ENCODE data around the gene SVIL. TPM values are rescaled to one million over a fixed set of nuclear protein-coding genes. Genes with fewer than 3 reads are reported as not detected.

Gene SVIL
- total RNA-seq, 1 donor from 2014 or later = 72.1 TPM

DNA sequence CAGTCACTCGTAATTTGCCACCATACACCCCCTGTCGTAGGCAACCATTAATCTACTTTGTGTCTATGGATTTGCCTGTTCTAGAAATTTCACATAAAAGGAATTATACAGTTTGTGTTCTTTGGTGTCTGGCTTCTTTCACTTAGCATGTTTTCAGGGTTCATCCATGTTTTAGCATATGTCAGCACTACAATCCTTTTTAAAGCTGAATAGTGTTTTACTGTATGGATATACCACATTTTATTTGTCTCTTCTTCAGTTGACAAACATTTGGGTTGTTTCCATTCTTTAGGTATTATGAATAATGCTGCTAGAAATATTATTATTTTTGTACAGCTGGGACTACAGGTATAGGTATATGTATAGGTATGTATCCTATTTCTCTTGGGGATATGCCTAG lies 17.4 kb upstream of the SVIL start:
- Histone ChIP-seq H3K36me3 (ENCODE audit: control insufficient read depth, insufficient read depth, low read length) (peaks cover 1% of the 10 kb centered on the region), H3K27me3 (ENCODE audit: control insufficient read depth, insufficient read depth, low read length) (no peaks in the 10 kb centered on the region), H3K4me3 (ENCODE audit: low read depth, low read length) (no peak overlapping the region)
- DNase-seq (ENCODE audit: low read depth) = no peak
- TF ChIP-seq, protein P1, sequence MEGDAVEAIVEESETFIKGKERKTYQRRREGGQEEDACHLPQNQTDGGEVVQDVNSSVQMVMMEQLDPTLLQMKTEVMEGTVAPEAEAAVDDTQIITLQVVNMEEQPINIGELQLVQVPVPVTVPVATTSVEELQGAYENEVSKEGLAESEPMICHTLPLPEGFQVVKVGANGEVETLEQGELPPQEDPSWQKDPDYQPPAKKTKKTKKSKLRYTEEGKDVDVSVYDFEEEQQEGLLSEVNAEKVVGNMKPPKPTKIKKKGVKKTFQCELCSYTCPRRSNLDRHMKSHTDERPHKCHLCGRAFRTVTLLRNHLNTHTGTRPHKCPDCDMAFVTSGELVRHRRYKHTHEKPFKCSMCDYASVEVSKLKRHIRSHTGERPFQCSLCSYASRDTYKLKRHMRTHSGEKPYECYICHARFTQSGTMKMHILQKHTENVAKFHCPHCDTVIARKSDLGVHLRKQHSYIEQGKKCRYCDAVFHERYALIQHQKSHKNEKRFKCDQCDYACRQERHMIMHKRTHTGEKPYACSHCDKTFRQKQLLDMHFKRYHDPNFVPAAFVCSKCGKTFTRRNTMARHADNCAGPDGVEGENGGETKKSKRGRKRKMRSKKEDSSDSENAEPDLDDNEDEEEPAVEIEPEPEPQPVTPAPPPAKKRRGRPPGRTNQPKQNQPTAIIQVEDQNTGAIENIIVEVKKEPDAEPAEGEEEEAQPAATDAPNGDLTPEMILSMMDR (IDR thresholded peaks at IDR 0.05; ENCODE audit: insufficient read depth, low read length, poor library complexity, severe bottlenecking) = no peak

- H3K36me3 ChIP-seq (ENCODE audit: control insufficient read depth, insufficient read depth, low read length) = peaks cover 1% of the 10 kb centered on the region
- DNase-seq (ENCODE audit: low read depth) = no peak
- TF ChIP-seq, protein P1 (IDR thresholded peaks at IDR 0.05; ENCODE audit: insufficient read depth, low read length, poor library complexity, severe bottlenecking) = no peak
- H3K27me3 ChIP-seq (ENCODE audit: control insufficient read depth, insufficient read depth, low read length) = no peaks in the 10 kb centered on the region
- H3K4me3 ChIP-seq (ENCODE audit: low read depth, low read length) = no peak overlapping the region
Observed at GRCh38 chr10:29651767-29652166, 17.0 kb upstream of the SVIL start.

DNA sequence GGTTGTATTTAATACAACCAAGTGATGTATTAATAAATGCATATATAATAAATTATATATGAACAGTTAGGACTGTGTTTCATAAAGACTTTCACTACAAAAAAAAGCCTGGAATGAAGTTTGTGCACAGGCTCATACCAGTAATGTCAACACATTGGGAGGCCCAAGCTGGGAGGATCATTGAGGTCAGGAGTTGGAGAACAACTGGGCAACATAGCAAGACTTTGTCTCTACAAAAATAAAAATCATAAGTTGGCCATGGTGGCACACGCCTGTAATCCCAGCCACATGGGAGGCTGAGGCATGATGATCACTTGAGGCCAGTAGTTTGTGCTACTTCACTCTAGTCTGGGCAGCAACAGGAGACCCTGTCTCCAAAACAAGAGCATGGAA lies 15.8 kb upstream of the SVIL start:
- TF ChIP-seq, protein P1 (IDR thresholded peaks at IDR 0.05; ENCODE audit: insufficient read depth, low read length, poor library complexity, severe bottlenecking) = no peak
- no peak for DNase-seq (ENCODE audit: low read depth)
- Histone ChIP-seq H3K36me3 (ENCODE audit: control insufficient read depth, insufficient read depth, low read length) (peaks cover 1% of the 10 kb centered on the region), H3K4me3 (ENCODE audit: low read depth, low read length) (no peak overlapping the region), H3K27me3 (ENCODE audit: control insufficient read depth, insufficient read depth, low read length) (no peaks in the 10 kb centered on the region)

DNA sequence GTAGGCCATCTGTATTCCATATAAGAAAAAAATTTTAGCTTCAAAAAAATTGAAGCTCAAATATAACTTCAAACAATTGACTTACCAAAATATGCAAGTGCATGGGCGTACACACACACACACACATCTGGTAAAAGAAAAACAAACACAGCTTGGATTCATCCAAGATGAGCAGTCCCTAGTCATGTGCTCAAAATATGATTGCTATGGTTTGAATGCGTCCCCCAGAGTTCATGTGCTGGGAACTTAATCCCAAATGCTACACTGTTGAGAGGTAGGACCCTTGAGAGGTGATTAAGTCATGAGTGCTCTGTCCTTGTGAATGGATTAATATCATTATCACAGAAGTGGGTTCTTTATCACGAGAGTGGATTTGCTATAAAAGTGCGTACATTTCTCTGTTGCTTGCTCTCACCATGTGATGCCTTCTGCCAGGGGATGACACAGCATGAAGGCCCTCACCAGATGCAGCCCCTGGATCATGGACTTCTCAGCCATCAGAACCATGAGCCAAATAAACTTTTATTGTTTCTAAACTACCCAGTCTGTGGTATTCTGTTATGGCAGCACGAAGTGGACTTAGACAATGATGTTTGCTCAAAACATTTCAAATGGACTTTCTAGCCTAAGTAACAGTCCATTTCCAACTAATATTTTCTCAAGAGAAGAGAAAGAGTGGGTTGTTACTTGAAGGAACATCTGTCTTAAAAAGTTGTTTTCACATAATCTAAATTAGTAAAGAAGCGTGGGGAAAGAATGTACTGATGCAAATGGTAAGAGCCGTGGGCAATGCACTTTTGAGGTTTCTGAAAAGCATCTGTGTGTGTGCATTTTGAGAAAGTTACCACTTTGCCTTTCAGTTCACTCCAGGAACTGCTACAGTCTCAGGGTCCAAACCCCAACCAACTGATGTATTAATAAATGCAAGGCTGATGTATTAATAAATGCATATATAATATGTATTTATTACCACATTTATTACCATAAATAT lies 15.1 kb upstream of the SVIL start:
- Histone ChIP-seq H3K27me3 (ENCODE audit: control insufficient read depth, insufficient read depth, low read length) (no peaks in the 10 kb centered on the region), H3K4me3 (ENCODE audit: low read depth, low read length) (no peak overlapping the region), H3K36me3 (ENCODE audit: control insufficient read depth, insufficient read depth, low read length) (no peaks in the 10 kb centered on the region)
- TF ChIP-seq, protein P1 (IDR thresholded peaks at IDR 0.05; ENCODE audit: insufficient read depth, low read length, poor library complexity, severe bottlenecking) = no peak
- no peak for DNase-seq (ENCODE audit: low read depth)

DNA sequence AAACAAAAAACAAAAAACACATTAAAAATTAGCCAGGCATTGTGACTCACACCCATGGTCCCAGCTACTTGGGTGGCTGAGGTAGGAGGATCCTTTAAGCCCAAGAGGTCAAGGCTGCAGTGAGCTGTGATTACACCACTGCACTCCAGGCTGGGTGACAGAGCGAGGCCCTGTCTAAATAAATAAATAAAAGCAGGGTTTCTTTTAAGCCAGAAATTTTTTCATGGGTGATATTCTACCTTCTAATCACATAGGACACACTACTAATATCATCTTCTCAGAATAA lies 14.2 kb upstream of the SVIL start:
- Histone ChIP-seq H3K36me3 (ENCODE audit: control insufficient read depth, insufficient read depth, low read length) (peaks cover under 1% of the 10 kb centered on the region), H3K4me3 (ENCODE audit: low read depth, low read length) (no peak overlapping the region), H3K27me3 (ENCODE audit: control insufficient read depth, insufficient read depth, low read length) (no peaks in the 10 kb centered on the region)
- TF ChIP-seq, protein P1 (IDR thresholded peaks at IDR 0.05; ENCODE audit: insufficient read depth, low read length, poor library complexity, severe bottlenecking) = no peak
- DNase-seq (ENCODE audit: low read depth) = no peak
